C4-2B (cell line): ENCODE results near the gene ADAM19.

Experiments
- CTCF ChIP-seq: fragments of 450-650 bp; conservative IDR thresholded peaks from 2 replicates; pipeline ENCODE4 v1.5.1; 2017; ENCODE audit warnings: mild to moderate bottlenecking
- ZFX ChIP-seq: fragments of 450-650 bp; IDR thresholded peaks from 2 replicates; pipeline ENCODE4 v1.6.1; 2017

DNA sequence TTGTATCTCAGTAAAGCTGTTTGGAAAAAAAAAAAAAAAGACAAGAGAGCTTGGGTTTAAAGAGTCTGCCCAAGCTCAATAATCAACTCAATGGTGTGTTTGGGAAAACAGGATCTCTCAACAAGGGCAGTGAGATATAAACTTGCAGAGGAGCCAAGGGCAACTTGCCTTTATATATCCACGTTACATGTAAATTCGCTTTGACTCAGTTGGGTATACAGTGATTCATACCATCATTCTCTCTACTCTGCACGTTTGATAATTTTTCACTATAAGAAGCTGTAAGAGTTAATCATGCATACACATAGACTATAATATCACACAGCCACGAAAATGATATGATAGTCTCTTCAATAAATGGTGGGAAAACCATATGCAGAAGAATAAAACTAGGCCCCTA is 24.9 kb downstream of the ADAM19 start:
- TF ChIP-seq CTCF, result no peak
- TF ChIP-seq ZFX, result no peak
